Body of pancreas (tissue), 4 donors: ENCODE measurements around the gene NQO2.

Experiments used
- CTCF ChIP-seq, 7 experiments: fragments of 450-650 bp in 4 of 7; fragments of 200-600 bp in 3 of 7; sonication (generic) in 3 of 7; IDR thresholded peaks; one replicate each; pipeline ENCODE4 v1.5.1; 2016 to 2019; ENCODE audit warnings: antibody characterized with exemption in 7 of 7
- POLR2A ChIP-seq, 3 donors: fragments of 450-650 bp; IDR thresholded peaks; one replicate each; pipeline ENCODE4 v1.6.1; 2016; ENCODE audit warnings: antibody characterized with exemption in 3 of 3, mild to moderate bottlenecking in 2 of 3

- no peak for TF ChIP-seq POLR2A (IDR thresholded peaks at IDR 0.05)
- TF ChIP-seq CTCF (IDR thresholded peaks at IDR 0.05): no peak
Observed at GRCh38 chr6:3036861-3037637, 37.4 kb downstream of the NQO2 start.
